Measurements from ENCODE around the gene TSC2.

Gene TSC2

GRCh38 chr16:2070576-2071453 is 23.0 kb downstream of the TSC2 start:
- no peak for DNase-seq (ENCODE audit: low read depth, low spot score)

DNA sequence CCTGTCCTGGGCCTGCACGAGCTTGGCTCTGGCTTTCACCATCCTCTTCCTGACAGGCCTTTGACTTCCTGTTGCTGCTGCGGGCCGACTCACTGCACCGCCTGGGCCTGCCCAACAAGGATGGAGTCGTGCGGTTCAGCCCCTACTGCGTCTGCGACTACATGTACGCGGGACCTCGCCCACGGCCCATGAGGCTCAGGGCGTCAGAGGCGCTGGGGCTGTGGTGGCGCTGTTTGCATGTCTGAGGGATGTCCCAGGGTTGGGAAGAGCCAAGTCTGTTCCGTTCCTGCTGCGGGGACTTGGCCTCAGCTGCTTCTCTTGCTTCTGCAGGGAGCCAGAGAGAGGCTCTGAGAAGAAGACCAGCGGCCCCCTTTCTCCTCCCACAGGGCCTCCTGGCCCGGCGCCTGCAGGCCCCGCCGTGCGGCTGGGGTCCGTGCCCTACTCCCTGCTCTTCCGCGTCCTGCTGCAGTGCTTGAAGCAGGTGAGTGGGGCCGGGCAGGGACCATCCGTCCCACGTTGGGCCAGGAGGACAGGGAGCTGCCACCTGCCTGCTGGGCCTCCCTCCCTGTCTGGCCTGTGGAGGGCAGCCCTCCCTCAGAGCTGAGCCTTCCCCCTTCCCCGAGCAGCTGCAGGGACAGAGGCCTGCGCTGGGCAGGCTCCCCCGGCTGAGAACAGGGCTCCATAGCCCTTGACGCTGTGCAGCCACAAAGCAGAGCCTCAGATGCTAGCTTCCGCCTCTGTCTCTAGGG is 23.8 kb downstream of the TSC2 start:
- DNase-seq (ENCODE audit: low read depth, low spot score): no peak

- DNase-seq (ENCODE audit: low read depth, low spot score): no peak
Measured at GRCh38 chr16:2072926-2073325, 25.1 kb downstream of the TSC2 start.

GRCh38 chr16:2074071-2074470 is 26.3 kb downstream of the TSC2 start:
- DNase-seq (ENCODE audit: low read depth, low spot score): no peak

DNA sequence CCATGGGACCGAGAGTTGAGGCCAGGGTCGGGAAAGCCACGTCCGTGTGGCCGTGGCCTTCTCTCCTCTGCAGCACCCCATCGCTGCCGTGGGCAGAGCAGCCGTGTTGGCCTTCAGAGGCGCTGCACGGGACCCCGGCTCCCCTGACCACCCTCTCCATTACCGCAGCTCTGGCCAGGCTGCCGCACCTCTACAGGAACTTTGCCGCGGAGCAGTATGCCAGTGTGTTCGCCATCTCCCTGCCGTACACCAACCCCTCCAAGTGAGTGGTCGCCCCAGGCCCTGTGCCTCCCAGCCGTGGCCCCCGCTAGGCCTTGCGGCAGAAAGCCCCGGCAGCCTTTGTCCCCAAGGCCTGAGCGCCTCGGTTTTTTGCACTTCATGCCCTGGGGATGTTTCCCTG is 27.8 kb downstream of the TSC2 start:
- DNase-seq (ENCODE audit: low read depth, low spot score): no peak

DNA sequence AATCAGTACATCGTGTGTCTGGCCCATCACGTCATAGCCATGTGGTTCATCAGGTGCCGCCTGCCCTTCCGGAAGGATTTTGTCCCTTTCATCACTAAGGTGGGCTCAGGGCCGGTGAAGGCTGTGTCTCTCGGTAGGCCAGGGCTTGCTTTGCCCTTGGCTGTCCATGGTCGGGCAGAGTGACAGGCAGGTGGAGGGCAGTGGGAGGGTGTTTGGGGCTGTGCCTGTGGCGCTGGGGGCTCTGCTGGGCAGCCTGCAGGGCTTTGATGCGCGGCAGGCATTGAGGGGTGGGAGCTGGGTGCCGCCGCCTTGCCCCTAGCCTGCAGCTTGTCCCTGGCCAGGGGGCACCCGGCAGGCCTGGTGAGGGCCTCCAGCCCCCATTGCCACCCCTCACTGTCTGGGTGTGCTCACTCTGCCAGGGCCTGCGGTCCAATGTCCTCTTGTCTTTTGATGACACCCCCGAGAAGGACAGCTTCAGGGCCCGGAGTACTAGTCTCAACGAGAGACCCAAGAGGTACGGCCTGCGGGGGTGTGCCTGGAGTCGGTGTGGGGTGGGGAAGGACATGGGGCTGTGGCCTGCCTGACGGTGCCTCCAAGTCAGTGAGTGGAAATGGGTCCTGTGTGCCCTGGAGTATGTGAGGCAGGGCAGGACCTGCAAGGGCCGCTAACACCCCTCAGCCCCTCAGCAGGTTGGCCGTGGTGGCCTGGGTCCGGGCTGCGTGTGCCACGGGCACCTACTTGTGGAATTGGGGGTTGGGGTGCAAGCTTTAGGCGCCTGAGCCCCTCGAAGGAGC is 28.5 kb downstream of the TSC2 start:
- no peak for DNase-seq (ENCODE audit: low read depth, low spot score)

DNA sequence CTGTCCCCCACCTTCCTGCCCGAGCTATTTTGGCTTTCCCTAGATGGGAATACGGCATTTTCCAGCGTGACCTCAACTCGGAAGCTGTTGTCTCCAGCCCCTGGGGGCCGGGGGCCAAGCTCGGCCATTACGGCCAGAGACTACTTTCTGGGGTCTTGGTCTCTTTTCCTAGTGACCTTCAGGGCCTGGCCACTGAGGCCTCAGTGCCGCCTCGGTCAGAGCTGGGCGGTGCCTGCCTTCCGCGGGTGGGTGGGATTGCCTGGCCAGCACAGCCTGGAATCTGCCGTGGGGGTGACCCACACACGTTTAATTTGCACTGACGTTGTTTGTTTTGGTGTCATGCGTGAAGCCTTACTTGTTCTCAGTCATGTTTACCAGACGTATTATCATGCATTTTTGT is 29.2 kb downstream of the TSC2 start:
- DNase-seq (ENCODE audit: low read depth, low spot score): no peak

- DNase-seq (ENCODE audit: low read depth, low spot score): no peak
Measured at GRCh38 chr16:2077696-2078095, 29.9 kb downstream of the TSC2 start.

DNA sequence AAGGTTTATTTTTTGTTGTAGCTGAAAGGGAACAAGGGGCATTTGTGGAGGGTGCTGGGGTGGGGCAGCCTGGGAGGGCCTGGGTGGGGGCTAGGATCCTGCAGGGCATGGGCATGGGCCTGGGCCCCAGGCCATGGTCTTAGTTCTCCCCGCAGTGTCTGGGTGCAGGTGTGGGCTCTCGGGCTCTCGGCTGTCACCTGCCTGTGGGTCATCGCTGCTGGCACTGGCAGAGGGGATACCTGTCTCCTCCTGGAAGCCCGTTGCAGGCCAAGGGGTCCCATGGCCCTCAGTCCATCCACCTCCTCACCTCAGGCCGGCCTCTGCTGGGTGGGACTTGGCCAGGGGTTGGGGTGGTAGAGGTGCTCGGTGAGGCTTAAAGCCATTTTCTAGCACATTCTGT is 30.3 kb downstream of the TSC2 start:
- no peak for DNase-seq (ENCODE audit: low read depth, low spot score)

DNA sequence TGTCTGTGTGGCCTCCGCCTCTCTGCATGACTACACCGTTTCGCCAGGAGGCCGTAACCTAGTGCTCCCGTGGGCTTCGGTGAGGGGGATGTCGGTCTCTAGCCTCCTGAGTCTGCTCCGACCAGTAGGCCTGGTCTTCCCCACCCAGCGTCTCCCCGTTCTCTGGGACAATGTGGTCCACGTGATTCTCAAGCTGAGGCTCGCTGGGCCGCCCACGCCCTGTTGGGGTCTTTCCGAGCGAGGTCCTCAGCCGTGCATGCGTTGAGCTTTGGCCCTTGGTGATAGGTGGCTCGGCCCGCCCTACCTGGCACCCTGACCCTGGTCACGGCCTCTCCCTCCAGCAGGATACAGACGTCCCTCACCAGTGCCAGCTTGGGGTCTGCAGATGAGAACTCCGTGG is 30.9 kb downstream of the TSC2 start:
- DNase-seq (ENCODE audit: low read depth, low spot score): no peak

DNA sequence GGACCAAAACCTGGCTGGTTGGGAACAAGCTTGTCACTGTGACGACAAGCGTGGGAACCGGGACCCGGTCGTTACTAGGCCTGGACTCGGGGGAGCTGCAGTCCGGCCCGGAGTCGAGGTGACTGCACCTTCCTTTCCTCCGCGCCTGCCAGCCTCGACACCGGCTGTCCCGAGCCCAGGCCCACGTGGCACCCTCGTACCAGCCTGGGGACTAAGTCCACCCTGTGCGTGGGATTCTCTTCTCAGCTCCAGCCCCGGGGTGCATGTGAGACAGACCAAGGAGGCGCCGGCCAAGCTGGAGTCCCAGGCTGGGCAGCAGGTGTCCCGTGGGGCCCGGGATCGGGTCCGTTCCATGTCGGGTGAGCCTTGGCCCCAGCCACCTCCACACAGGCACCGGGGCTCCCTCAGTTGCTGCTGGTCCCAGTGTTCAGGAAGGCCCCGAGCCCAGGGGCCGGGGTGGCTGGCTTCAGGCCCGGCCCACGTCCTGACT is 31.6 kb downstream of the TSC2 start:
- DNase-seq (ENCODE audit: low read depth, low spot score): no peak

- no peak for DNase-seq (ENCODE audit: low read depth, low spot score)
Measured at GRCh38 chr16:2079991-2080390, 32.2 kb downstream of the TSC2 start.

- DNase-seq (ENCODE audit: low read depth, low spot score): no peak
Measured at GRCh38 chr16:2081201-2082084, 33.7 kb downstream of the TSC2 start.

GRCh38 chr16:2082171-2082982 is 34.6 kb downstream of the TSC2 start:
- DNase-seq (ENCODE audit: low read depth, low spot score): no peak

DNA sequence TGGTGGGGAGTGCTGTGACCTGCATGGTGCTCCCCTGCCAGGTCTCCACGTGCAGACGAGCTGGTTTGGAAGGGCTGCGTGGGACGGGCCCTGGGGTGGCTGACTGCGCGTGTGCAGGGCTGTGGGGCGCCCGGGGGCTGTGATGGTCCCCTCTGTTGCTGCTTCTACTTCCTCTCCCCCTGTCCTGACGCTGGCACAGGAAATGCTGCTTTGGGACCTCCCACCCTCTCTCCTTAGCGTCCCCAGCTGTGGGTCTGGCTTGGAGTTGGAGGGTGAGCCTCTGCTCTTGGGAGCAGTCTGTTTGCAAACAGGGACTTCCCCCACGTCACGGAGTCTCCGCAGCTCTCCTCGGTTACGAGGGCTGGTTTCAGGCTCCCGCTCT is 35.2 kb downstream of the TSC2 start:
- DNase-seq (ENCODE audit: low read depth, low spot score): no peak

- DNase-seq (ENCODE audit: low read depth, low spot score): no peak
Measured at GRCh38 chr16:2083409-2083808, 35.6 kb downstream of the TSC2 start.

DNA sequence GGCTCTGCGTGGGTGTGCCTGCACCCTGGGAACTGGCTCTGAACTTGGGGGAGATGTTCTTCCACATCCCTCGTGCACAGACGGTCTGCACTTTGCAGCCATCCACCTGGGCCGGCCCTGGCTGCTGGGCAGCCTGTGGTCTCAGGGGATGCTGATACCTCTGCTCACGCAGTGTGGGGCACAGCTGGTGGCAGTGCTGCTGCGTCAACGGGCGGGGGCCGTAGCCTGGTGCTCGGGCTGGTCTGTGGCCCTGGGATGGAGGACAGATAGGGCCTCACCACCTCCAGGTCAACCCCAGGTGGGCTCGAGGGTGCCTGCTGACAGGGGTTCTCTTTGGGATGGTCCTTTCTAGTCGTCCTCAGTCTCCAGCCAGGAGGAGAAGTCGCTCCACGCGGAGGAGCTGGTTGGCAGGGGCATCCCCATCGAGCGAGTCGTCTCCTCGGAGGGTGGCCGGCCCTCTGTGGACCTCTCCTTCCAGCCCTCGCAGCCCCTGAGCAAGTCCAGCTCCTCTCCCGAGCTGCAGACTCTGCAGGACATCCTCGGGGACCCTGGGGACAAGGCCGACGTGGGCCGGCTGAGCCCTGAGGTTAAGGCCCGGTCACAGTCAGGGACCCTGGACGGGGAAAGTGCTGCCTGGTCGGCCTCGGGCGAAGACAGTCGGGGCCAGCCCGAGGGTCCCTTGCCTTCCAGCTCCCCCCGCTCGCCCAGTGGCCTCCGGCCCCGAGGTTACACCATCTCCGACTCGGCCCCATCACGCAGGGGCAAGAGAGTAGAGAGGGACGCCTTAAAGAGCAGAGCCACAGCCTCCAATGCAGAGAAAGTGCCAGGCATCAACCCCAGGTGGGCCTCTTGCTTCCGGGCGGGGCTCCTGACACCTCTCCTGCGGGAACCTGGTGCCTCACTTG is 36.3 kb downstream of the TSC2 start:
- no peak for DNase-seq (ENCODE audit: low read depth, low spot score)

GRCh38 chr16:2084895-2085625 is 37.3 kb downstream of the TSC2 start:
- DNase-seq (ENCODE audit: low read depth, low spot score): no peak

Data from astrocyte of the hippocampus (primary cell).